ENCODE data around the gene RAI1.
A peak's percentile ranks its signal among the peaks of the same experiment; 100 is the strongest.
"Not testable (repeated sequence)": the region's sequence is repeated elsewhere in the genome, so short reads cannot be mapped to it uniquely, and the experiment has no call there.

RAI1 gene, protein sequence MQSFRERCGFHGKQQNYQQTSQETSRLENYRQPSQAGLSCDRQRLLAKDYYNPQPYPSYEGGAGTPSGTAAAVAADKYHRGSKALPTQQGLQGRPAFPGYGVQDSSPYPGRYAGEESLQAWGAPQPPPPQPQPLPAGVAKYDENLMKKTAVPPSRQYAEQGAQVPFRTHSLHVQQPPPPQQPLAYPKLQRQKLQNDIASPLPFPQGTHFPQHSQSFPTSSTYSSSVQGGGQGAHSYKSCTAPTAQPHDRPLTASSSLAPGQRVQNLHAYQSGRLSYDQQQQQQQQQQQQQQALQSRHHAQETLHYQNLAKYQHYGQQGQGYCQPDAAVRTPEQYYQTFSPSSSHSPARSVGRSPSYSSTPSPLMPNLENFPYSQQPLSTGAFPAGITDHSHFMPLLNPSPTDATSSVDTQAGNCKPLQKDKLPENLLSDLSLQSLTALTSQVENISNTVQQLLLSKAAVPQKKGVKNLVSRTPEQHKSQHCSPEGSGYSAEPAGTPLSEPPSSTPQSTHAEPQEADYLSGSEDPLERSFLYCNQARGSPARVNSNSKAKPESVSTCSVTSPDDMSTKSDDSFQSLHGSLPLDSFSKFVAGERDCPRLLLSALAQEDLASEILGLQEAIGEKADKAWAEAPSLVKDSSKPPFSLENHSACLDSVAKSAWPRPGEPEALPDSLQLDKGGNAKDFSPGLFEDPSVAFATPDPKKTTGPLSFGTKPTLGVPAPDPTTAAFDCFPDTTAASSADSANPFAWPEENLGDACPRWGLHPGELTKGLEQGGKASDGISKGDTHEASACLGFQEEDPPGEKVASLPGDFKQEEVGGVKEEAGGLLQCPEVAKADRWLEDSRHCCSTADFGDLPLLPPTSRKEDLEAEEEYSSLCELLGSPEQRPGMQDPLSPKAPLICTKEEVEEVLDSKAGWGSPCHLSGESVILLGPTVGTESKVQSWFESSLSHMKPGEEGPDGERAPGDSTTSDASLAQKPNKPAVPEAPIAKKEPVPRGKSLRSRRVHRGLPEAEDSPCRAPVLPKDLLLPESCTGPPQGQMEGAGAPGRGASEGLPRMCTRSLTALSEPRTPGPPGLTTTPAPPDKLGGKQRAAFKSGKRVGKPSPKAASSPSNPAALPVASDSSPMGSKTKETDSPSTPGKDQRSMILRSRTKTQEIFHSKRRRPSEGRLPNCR (N-terminal part only)

GRCh38 chr17:17681187-17681743, at the start of gene RAI1:
RAI1 (plus strand) TSS chr17:17681458; CDS start chr17:17792949, 111,491 bp downstream.
- peak; percentile 81 for DNase-seq

GRCh38 chr17:17632690-17633089, 48.6 kb upstream of the RAI1 start:
- not testable (repeated sequence) for DNase-seq

DNA sequence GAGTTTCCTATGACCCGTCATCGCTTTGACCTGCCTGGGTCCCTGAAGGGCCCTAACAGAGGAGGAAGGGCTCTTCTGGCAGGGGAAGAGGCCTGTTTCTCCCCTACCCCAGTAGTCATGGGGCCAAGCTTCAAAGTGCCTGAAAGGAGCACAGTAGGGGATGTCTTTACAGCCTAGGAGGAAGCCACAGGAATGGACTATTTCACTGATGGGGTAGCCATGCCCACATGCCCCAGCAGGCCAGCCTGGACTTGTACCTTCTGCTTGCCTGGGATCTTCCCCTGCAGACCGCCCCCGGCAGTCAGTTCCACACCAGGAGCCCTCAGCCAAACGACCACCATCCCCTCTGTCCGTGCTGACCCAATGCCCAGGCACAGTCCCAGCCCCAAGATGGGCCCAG, 47.9 kb upstream of the RAI1 start:
- no peak for DNase-seq

GRCh38 chr17:17635126-17635525, 46.1 kb upstream of the RAI1 start:
- DNase-seq: no peak

DNA sequence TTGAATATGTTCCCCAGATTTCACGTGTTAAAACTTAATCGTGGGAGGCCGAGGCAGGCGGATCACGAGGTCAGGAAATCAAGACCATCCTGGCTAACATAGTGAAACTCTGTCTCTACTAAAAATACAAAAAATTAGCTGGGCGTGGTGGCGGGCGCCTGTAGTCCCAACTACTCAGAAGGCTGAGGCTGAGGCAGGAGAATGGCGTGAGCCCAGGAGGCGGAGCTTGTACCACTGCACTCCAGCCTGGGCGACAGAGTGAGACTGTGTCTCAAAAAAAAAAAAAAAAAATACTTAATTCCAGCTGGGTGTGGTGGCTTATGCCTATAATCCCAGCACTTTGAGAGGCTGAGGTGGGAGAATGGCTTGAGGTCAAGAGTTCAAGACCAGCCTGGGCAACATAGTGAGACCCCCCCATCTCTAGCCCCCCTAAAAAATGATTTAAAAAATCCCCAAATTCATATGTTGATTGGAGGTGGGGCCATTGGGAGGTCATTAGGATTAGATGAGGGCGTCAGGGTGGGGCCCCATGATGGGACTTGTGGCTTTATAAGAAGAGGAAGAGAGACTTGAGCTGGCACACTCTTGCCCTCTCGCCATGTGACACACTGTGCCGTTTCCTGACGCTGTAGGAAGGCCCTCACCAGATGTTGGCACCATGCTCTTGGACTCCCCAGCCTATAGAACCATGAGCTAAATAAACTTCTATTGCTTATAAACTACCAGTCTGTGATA, 45.6 kb upstream of the RAI1 start:
- DNase-seq: not testable (repeated sequence)

DNA sequence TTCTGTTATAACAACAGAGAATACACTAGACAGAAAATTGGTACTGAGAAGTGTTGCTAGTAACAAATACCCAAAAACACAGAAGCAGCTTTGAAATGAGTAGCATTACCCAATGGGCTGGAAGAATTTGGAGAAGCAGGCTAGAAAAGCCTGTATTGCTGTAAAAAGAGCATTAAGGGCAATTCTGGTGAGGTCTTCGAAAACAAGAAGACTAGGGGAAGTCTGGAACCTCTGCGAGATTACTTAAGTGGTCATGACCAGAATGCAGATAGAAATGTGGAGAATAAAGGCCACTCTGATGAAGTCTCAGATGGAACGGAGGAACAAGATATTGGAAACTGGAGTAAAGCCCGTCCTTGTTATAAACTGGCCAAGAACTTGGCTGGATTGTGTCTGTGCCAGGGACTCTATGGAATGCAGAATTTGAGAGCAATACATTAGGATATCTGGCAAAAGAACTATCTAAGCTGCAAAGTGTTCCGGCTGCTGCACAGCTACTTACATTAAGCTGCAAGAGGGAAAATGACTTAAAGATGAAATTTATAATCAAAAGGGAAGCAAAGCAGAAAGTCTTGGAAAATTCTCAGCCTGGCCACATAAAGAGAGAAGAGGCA, 44.9 kb upstream of the RAI1 start:
- no peak for DNase-seq

DNA sequence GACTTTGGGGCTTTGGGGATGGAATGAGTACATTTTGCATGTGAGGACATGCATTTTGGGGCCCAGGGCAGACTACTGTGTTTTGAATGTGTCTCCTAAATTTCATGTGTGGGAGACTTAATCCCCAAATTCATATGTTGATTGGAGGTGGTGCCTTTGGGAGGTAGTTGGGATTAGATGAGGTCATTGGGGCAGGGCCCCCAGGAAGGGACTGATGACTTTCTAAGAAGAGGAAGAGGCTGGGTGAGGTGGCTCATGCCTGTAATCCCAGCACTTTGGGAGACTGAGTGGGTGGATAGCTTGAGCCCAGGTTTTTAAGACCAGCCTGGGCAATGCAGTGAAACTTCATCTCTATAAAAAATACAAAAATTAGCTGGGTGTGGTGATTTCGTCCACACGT, 42.8 kb upstream of the RAI1 start:
- no peak for DNase-seq

GRCh38 chr17:17639661-17640270, 41.5 kb upstream of the RAI1 start:
- DNase-seq: not testable (repeated sequence)

- peak; percentile 89 for DNase-seq
Observed at GRCh38 chr17:17641621-17642409, 39.4 kb upstream of the RAI1 start.

- DNase-seq: not testable (repeated sequence)
Observed at GRCh38 chr17:17645148-17645547, 36.1 kb upstream of the RAI1 start.

DNA sequence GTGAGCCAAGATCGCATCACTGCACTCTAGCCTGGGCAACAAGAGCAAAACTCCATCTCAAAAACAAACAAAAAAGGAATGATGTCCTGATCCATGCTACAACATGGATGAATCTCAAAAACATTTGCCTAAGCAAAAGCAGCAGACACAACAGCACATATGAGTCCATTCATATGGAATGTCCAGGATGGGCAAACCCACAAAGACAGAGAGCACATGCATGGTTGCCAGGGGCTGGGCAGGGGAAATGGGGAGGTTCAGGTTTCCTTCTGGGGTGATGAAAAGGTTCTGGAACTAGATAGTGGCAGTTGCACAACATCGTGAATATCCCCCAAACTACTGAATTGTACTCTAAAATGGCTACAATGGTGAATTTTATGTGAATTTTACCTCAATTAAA, 35.3 kb upstream of the RAI1 start:
- no peak for DNase-seq

GRCh38 chr17:17647524-17648178, 33.6 kb upstream of the RAI1 start:
- DNase-seq: no peak

DNA sequence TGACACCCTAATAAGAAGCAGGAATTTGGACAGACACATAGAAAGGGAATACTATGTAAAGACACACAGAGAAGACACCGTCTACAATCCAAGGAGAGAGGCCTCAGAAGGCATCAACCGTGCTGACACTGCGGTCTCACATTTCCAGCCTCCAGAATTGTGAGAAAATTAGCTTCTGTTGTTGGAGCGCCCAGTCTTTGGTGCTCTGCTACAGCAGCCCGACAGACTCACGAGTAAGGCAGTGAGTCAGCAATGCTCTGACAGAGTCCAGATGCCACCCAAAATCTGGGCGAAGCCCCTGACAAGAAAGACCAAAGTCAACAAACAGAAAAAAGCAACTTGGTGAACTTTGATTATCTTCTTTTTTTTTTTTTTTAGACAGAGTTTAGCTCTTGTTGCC, 32.5 kb upstream of the RAI1 start:
- no peak for DNase-seq

DNA sequence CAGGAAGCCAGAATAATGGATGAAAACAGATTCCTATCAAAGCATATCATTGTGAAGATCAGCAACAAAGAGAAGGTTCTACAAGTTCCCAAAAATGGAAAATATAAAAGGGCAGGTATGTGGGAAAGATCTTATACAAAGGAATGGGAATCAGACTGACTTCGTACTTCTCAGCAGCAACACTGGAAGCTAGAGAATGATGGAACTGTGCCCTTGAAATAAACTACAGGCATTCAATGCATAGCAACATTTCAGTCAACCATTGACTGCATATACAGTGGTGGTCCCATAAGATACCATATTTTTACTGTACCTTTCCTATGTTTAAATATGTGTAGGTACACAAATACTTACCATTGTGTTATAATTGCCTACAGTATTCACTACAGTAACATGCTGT, 30.3 kb upstream of the RAI1 start:
- DNase-seq: no peak

DNA sequence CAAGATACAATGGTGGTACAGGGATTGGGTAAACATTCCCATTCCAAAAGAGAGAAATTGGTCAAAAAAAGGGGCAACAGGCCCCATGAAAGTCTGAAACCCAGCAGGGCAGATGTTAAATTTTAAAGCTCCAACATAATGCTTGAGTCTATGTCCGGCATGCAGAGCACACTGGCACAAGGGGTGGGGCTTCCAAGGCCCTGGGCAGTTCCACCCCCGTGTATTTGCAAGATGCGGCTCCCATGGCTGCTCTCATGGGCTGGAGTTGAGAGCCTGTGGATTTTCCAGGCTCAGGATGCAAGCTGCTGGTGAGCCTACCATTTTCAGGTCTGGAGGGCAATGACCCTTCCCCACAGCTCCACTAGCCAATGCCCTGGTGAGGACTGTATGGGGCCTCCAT, 27.9 kb upstream of the RAI1 start:
- DNase-seq: no peak

GRCh38 chr17:17659340-17659739, 21.9 kb upstream of the RAI1 start:
- no peak for DNase-seq

DNA sequence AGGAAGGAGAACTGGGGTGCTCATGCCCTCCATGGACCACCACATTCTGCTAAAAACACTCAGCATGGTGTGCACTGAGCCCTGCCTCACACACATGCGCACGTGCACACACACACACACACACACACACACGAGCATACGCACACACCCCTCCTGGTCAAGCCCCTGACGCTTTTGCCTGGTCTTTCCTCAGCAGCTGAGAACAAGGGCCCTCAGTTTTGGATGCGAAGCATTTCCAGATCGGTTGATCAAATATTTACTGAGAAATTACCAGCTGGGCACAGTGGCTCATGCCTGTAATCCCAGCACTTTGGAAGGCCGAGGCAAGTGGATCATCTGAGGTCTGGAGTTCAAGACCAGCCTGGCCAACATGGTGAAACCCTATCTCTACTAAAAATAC, 20.1 kb upstream of the RAI1 start:
- no peak for DNase-seq

DNA sequence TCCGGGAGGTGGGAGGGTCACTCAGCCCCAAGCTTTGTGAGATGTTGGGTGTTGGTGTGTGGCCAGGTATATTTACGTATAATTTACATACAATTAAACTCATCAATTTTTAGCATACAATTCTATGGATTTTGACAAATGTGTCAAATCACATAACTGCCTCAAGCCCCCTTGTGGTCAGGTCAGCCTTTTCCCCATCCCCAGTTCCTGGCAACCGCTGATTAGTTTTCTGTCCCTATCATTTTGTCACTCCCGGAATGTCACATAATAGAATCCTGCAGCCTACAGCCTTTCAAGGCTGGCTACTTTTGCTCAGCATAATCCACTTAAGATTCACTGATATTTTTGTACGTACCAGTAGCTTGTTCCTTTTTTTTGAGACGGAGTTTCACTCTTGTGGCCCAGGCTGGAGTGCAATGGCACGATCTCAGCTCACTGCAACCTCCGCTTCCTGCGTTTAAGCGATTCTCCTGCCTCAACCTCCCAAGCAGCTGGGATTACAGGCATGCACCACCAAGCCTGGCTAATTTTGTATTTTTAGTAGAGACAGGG, 19.3 kb upstream of the RAI1 start:
- DNase-seq: no peak
